NCI-H1417 (cell line): ENCODE data around the gene GRHL3.

ENCODE experiments used
- DNase-seq, 3 experiments: peaks; one replicate each; lab custom pipeline; 2025; lab: John Stamatoyannopoulos, UW

GRHL3 gene

DNA sequence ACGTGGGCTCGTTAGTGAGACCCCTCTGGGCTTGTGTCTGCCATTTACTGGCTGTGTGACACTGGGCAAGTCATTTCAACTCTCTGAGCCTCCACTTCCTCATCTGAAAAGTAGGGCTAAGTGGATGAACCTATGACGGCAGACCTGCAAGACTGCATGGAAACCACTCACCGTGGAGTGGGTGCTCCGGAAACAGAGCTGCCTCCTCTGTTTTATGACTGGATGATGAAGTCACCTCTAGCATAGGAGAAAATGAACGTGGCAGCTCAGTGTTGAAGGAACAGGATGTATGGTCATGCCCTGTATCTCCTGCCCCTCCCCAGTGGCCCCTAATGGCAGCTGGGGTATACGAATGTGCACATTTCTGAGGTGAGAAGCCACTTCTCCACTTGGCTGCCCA is 53.9 kb downstream of the GRHL3 start:
- no peak for DNase-seq

DNA sequence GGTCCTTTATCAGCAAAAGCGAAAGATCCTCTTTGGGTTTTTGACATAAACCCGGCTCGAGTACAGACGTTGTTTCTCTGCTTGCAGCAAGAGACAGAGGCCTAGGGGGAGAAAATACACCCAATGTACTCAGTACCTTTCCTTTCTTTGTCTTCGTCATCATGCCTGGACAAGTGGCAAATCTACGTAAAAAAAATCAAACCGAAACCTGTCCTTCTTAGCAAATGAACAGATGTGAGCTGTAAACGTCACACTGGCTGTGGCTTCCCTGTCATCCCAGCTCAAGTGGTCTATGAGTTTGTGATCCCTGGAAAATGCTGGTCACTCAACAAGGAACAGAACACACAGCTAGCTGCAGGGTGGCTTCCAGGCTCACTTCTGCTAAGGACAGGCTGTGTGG is 54.6 kb downstream of the GRHL3 start:
- DNase-seq = no peak

DNA sequence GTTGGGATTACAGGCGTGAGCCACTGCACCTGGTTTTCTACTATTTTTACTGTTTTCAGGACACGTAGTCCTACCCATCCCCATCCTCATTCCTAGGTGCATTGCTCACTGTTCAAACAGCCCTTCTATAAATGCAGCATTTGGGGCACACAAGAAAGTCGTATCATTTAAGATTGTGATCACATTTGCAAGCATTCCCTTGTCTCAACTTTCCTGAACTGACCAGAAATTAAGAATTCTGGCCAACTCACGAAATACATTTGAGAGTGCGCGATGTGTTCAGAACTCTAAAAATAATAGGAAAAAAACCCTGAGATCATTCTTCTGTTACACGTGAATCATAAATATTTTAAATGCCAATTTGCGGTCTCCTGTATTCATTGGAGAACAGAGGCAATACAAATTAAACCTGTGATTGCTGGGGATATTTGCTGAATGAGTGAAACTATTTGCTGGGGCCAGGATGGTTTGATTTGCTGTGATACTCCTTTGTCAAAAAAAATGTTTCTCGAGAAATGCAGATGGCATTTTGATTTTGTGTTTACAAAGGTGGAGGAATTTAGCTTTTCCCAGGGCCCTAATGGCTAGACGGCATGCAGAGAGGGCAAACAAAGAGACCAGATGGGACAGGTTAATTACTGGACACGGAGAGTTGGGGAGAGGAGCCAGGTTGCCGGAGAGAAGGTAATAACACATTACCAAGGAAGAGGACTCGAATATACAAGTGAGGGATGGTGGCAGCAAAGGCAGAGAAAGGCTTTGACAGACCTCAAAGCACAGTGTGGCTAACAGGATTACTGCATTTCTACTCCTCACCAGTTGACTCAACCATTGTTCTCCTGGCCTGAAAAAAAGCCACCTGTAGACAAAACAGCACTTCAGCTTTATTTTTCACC is 56.0 kb downstream of the GRHL3 start:
- peak in 2 of 3 experiments; percentile 83 to 94 for DNase-seq

DNA sequence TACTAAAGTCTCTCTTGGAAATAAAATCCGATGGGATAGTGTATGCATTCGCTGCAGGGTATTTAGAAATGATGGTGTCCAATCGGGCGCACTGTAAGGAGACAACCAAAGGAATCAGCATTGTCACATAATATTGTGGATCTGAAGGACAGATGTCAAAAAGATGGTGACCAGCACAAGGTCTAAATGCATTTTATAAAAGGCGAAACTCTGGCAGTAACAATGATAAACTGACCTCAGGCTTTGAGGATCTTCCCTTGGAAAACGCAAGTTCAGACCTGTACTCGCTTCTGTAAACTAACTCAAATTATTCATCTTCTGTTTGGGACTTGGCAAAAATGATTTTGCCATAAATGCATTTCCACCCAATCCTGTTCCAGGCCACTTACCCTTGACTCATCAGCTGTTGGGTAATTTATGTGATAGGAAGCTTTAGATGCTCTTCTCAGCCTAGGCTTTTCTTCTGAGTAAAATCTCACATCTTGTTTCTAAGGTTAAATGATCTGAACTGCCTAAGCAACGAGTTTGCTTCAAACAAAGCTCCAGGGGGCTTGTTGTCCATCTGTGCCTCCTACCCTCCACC is 60.7 kb downstream of the GRHL3 start:
- peak in 1 of 3 experiments; percentile 1 for DNase-seq

DNA sequence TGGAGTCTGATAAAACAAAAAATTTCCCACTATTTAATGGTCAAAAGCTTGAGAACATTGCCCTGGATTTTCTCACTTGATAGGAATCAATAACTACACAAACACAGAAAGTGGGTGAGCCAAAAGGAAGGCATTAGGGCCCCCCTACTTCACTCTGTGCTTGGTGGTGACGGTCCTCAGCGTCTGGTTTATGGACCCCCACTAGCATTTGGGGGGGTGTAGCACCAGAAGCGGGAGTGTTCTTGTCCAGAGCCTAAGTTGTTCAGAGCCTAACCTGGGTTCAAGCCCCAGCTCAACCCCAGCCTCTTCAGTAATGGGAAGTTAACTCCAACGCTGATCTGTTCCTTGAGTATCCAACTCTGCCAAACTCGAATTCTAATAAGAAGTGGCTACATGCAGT is 61.4 kb downstream of the GRHL3 start:
- no peak for DNase-seq

DNA sequence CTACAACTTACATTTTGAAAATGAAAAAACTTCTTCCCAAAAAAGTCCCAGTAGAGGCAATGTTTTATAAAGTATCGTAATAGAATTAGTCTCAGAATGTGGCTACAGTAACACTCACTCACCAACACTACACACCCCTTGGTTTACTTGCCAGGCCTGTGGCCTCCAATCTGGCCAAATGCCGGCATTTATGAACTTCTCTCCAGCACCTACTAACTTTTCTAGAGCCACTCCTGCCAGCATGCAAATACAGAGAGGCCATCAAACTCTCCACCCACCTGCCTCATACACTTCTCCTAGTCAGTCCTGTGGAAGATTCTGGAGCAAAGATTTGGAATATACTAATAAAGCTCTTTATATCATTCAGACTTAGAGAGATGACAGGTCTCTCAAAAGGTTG is 62.1 kb downstream of the GRHL3 start:
- DNase-seq = no peak

DNA sequence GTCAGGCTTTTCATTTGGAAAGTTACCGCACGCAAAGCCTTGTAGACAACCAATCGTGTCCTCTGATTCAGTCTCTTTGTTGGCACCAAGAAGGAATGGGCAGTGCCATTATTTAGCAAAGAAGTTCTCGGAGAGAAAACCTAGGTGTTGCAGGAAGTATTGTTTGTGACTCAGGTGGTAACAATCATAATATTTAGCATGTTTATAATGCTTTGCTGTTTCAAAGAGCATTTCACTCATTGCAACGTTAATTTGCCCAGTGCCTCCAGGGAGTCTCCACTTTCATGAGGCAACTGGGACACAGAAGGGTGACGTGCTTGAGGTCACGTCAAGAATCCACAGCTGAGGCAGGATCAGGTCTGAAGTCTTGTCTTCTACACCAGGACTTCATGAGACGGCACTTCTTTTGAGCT is 63.0 kb downstream of the GRHL3 start:
- DNase-seq = no peak

DNA sequence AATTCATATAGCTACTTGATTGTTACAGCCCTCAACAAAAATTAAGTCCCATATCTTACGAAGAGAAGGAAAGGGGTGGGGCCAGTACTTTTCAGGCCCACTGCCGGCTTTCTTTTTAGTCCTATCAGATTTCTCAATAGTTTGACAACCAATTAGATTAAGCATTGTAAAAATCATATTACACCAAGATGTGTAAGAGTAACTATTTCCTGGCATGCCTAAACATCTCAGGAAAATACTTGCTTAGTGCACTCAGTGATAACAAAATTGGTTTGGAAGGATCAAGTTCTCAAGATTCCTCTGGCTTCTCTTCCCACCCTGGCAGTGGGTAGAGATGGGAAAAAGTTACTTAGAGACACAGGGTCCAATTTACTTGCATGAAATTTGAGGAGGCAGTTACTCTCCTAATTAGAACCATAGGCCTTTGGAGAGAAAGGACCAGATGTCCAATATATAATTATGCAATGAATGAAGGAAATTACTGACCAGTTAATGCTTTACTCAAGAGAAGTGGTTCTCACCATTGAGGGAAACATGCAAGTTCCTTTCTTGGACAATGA is 64.3 kb downstream of the GRHL3 start:
- DNase-seq = peak in 1 of 3 experiments; percentile 64

DNA sequence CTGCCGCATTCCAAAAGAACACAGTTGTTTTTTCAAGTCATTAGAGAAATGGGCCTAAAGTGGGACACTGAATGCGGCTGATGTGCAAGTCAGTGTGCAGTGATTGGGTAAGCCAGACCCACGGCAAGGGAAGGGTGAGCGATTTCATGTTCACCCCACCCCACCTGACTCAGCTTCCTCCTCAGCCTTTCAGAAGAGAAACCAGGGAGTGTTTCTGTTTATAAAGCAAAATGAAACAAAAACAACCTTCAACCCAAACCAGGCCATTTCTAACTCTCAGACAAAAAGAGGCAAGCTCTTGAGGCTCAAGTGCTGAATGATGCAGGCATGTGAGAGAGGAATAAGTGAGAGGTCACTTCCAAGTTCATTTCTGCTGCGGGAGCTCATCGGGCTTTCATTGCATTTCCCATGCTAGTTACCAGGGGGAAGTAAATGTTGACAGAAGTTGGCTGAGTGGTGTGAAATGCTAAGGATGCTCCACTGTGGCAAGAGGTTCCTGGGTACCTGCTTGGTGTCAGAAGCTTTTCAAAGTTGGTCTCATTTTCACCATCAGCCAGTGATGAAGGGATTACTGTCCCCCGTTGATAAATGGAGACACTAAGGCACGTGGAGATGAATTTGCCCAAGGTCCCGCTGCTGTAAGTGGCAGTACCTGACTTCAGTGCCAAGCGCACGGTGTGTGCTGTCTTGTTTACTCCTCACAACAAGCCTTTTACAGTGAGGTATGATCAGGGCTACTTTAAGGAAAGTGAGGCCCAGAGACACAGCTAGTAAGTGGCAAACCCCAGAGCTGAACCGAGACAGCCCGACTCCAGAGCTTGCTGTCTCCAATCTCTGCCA is 65.3 kb downstream of the GRHL3 start:
- DNase-seq = no peak

DNA sequence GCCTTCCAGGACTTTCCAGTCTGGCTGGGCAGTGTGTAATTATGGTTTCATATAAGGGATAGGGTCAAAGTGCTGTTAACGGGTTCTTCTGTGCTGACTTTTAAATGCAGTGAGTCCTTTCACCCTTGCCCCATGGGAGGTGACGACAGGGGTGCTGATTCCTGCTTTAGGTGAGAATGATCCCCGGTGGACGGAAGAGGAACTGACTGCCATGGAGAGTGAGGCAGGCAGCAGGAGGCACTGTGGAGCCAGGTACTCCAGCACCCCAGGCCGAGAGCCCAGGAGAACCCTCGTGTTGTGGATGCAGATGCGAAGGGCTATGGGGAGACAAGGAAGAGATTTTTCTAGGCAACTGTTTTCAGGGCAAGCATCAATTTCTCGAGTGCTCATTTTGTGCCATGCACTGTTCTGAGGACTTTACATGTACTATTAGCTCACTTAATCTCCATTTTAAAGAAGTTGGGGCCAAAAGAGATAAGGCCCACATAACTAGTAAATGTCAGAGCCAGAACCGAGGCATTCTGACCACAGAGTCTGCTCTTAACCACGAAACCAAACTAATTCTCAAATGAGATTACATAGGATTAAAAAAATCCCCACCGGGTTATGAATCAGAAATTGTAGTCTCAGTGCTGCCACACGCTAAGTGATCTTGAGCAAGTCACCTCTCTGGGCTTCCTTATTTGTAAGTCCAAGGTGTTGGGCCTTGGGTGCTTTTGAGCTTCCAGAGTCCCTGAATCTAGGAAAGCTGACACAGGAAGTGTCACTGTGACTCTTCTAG is 66.2 kb downstream of the GRHL3 start:
- peak in 1 of 3 experiments; percentile 1 for DNase-seq

DNA sequence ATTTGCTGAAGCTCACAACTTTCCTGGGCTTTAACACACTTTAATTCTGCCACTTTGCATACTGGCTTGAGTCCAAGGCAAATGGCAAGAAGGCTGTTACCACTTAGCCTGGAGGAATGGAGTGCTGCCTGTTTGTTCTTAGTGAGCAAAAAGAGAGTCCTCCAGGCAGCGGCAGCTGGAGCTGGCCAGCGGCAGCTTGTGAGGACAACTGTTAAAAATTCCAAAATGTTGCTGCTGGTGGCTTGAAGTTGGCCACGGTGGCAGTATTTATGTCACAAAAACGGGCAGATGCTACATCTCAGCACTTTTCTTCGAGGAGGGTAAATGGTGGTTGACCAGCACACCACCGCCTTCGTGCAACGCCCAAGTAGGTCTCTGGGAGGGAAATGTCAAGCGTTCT is 67.1 kb downstream of the GRHL3 start:
- DNase-seq = peak in 2 of 3 experiments; percentile 3 to 39

DNA sequence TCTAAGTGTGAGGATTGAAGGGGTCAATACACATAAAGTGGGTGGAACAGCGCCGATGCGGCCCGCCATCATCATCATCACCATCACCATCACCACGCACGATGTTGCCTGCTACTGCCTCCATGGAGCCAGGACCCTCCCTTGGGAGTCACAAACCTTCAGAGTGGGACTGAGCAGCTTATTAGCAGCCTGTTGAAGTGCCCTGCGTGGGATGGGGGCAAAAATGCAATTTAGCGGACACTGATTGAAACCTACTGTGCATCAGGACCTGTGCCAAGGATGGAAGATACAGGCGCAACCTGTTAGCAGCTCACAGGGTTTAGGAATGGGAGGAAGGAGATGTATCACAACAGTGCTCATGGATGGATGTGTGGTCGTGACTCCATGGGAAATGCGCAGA is 67.8 kb downstream of the GRHL3 start:
- no peak for DNase-seq

DNA sequence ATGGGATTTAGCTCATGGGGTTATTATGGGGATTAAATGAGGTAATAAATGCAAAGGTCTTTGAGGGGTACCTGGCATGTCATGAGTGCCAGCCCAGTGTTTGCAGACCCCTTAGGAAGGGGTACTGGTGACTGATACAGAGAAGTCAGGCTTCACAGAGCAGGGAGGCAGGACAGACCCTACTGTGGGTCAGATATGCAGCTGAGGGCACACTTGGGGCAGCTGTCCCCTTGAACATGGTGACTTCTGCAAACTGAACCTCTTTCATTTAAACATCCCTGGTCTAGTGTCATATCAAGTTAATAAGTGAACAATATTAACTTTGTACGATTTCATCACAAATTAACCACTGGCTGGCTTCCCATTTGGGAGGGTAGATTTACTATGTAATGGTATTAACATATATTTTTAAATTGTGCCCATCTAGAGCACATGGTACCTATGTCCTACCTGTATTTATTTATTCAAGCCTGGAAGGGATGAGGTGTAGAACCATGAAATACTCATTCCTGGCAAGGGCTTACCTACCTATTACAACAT is 68.5 kb downstream of the GRHL3 start:
- no peak for DNase-seq

DNA sequence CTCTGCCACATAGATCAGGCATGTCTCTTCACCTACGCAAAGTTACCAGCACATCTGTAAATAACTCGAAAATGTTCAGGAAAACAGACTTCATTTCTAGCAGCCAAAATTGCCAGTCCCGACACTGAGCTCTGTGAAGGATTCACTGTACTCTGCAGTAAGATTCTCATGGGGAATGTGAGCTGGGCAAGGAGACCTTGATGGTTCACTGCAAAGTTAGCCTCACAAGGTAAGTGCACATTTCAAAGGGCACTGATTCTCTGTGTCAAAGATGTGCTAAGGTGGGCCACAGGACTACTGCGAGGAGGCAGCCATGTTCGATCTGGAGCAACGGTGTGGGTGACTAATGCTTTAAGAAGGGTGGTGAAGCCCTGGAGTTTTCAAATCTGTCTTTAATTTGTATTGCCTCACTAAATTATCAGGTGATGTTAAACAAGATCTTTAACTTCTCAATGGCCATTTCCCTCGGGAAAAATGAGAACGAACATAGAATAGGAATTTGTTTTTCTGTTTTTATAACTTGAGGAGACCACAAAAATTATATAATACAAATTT is 69.3 kb downstream of the GRHL3 start:
- DNase-seq = no peak

DNA sequence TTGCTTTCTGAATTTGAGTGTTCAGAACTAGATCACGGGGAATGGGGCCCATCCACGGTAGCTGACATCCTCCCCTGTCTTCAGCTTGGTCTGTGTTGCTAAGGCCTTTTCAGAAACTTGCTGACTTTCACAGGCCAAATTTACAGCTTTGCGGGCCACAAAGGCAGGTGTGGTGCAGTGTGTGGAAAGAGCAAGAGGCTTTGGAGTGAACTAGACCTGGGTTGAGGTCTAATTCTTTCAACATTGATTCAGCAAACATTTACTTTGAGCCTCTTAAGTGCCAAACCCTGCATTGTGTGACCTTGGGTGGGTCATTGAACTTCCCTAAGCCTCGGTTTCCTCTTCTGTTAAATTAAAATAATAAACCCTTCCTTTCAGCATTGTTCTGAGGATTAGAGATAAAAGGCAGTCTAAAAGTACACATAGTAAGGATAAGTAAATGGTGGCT is 70.1 kb downstream of the GRHL3 start:
- DNase-seq = no peak

DNA sequence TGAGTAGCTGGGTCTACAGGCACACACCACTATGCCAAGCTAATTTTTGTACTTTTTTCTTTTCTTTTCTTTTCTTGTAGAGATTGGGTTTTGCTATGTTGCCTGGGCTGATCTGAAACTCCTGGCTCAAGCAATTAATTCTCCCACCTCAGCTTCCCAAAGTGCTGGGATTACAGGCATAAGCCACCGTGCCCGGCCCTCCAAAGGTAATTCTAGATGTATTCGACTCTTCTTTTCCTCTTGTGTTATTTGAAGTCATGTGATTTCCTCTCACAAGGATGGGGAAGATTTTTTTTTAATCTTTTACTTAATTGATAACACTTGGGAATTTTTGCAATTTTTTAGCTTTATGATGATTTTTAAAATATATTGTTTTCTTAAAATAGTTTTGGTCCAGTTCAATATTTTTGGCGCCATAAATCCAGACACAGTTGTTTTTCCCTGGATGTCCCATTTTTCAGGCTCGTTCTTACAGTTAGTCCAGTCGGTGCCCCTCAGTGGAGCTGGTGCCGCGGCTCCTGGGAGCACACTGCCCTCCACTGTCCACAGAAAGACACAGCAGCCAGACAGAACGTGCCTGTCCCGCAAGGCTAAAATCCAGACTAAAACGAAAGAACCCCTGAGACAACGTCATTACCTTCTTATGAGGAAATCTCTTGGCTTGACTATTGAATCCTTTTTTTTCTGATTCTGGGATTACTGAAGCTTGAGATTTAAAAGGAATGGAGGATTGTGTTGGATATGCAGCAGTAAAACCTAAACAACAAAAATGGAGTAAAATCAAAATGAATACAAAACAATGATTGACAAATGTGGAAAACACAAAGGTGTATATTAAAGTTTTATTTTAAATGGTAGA is 72.0 kb downstream of the GRHL3 start:
- DNase-seq = peak; percentile 22 to 72 (median 54)

DNA sequence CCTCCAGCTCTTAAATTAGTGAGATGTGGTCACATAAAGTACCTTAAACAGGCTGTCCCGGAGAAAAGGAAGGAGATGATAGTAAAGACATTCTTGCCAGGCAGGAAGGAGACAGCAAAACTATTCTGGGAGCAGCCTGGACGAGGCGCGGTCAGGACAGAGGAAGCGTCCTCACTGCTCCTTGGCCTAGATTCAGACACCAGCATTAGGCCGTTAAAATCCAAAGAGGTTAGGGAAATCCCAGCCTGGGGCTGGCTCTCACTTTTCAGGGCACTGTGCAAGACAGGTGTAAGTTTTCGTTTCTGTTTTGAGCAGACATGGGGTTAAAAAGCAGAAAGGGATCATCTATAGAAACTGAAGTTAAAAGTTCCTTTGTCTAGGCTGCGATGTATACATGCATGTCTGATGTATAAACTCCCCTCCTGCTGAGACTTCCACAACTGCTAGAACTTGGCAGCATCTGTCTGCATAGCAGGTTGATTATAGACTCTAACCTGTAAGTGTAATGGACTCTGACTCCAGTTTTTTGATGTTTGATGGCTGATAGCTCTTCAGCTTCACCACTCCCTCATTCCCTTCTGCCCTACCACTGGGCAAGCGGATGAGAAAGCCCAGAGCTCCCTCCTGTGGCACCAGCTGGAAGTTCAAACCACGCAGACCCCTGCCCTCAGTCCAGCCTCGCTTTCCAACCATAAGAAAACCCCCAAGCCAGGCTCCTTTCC is 72.9 kb downstream of the GRHL3 start:
- peak; percentile 29 to 70 (median 46) for DNase-seq

DNA sequence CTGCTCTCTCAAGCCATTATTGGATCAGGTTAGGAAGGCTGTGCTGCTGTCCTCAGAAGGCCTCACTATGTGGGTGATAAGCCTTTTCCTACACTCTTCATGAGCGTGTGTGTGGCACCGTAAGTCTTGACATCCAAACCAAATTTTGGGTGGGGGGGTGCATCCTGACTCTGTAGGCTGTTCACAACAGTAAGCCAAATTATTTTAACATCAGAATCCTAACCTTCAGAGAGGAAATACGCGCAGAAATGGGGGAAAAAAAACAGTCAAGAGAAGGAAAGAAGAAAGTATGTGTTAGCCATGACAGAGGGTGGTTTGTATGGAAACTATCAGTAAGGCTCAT is 73.4 kb downstream of the GRHL3 start:
- DNase-seq = no peak

DNA sequence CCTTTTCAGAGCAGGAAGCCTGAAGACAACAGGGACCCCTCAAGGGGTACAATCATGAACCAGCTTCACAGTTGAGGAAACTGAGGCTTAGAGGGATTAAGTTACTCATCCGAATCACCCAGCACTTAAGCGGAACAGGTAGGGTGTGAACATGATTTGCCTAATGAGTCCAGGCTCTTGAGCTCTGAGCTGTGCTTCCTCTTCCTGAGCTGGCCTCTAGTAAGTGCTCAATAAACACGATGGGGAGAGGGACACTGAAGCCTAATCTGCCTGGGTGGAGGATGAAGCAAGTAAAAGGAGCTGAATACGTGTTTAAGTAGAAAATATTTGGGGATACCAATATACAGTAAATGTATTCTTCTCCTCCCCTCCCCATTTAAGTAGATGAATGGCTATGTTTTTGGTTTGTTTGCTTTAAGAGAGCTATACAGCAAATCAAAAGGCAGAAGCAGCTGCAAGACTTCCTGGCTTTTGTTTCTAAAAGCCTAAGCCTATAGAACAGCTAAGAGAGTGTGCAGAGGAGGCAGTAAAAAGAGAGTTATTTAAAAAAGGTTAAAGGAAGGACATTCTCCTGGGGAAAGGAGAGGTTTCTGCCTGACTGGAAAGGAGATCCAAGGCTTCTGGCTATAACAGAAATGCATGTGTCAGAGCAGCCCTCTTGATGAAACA is 74.0 kb downstream of the GRHL3 start:
- DNase-seq = peak in 1 of 3 experiments; percentile 20
